Measurements from ENCODE around the gene TFDP3. TPM values are rescaled to one million over a fixed set of nuclear protein-coding genes. Genes with fewer than 3 reads are reported as not detected.

TFDP3 gene
- total and polyA plus RNA-seq, 10 of the 15 experiments (the other 5 are each of a cell fraction or from before 2014, with no cell fraction given), result 0.14 TPM; not detected in 9

DNA sequence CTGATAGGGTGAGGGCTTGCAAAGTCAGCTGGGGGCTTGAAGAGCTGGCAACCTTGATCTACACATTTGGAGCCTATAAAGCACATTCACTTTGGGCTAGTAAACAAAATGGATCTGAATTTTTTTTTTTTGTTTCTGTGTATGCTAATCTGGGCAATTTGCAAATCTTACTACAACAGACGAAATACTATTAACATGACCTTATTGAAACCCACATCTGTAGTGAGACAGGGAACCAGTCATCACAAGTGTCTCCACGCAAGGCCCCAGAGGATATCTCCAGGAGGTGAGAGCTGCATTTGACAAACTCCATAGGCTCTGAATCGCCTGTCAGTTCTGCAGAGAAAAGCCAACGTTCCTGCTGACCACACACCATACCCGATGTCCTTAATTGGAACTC is 33.0 kb upstream of the TFDP3 start (continued):
- TF ChIP-seq RELB (IDR thresholded peaks at IDR 0.05; ENCODE audit: low read depth) (no peak), SUPT20H (IDR thresholded peaks at IDR 0.05; ENCODE audit: borderline replicate concordance, control insufficient read depth, low read depth, low read length) (no peak), SIX5 (IDR thresholded peaks at IDR 0.05; ENCODE audit: low read depth, low read length, severe bottlenecking) (no peak)

GRCh38 chrX:133250184-133251100 is 32.3 kb upstream of the TFDP3 start:
- FAIRE-seq, result no peak
- Histone ChIP-seq H3K9ac (ENCODE audit: control insufficient read depth, insufficient read depth, low read length) (no peak overlapping the region), H3K4me2 (ENCODE audit: control insufficient read depth, insufficient read depth) (no peak overlapping the region), H3K27me3 (replicated peaks in 1 of 2; ENCODE audit: control insufficient read depth in 2 of 2, insufficient read depth in 2 of 2, low read length in 1 of 2) (no peaks in the 10 kb centered on the region), H3K9me3 (replicated peaks; ENCODE audit: control insufficient read depth, insufficient read depth, low read length) (no peaks in the 10 kb centered on the region; the same call in 2 of the 3 replicates), H3K4me1 (ENCODE audit: control insufficient read depth, insufficient read depth, low read length) (no peaks in the 10 kb centered on the region), H3K4me3 (no peak overlapping the region), H3K36me3 (ENCODE audit: control insufficient read depth in 2 of 2, insufficient read depth in 2 of 2, low read length in 1 of 2) (no peaks in the 10 kb centered on the region), H2AFZ (ENCODE audit: control insufficient read depth, low read depth, low read length) (no peak overlapping the region), H3K79me2 (ENCODE audit: control insufficient read depth, insufficient read depth, low read length) (no peaks in the 10 kb centered on the region), H3K27ac (ENCODE audit: control insufficient read depth, insufficient read depth) (no peak overlapping the region), H4K20me1 (ENCODE audit: control insufficient read depth, insufficient read depth) (no peaks in the 10 kb centered on the region)
- POLR2A ChIA-PET, result interaction anchor here (0.6 kb wide), 1 partner anchor 49 kb away, joined by 5 read pairs; no protein-coding TSS in a partner anchor
- SMC1A ChIA-PET (ENCODE audit: uncharacterized antibody, unreplicated experiment), result interaction anchor here (1.2 to 1.3 kb wide), 2 partner anchors 9 to 17 kb away, joined by 4 to 5 read pairs; no protein-coding TSS in a partner anchor
- no TSS peak for BruUV-seq (replicated peaks)
- DNase-seq (ENCODE audit: low read depth, low spot score), result no peak
- 34% methylated on average over 5 of the region's 5 CpGs for WGBS (ENCODE audit: insufficient coverage, insufficient replicate concordance, low lambda C conversion rate, missing lambda C conversion rate)
- in situ Hi-C loops (cut with MboI), result no loop called here
- CTCF ChIA-PET, result interaction anchor here (0.6 to 1.5 kb wide), 6 partner anchors 77 to 523 kb away, joined by 3 to 4 read pairs (median 4); no protein-coding TSS in a partner anchor
- RAD21 ChIA-PET (ENCODE audit: unreplicated experiment), result interaction anchor here (0.6 to 1.1 kb wide), 2 partner anchors 245 to 263 kb away, joined by 3 read pairs; no protein-coding TSS in a partner anchor
- no peak for TF ChIP-seq BCL3 (IDR thresholded peaks at IDR 0.05; ENCODE audit: borderline replicate concordance, insufficient read depth, low read depth, low read length, poor library complexity, severe bottlenecking)
- ATAC-seq, result no peak
- intact Hi-C loops (cut with micrococcal nuclease; ENCODE audit: unreplicated experiment), result no loop called here
